ENCODE data around the gene CAMK1D.

The CAMK1D gene

DNA sequence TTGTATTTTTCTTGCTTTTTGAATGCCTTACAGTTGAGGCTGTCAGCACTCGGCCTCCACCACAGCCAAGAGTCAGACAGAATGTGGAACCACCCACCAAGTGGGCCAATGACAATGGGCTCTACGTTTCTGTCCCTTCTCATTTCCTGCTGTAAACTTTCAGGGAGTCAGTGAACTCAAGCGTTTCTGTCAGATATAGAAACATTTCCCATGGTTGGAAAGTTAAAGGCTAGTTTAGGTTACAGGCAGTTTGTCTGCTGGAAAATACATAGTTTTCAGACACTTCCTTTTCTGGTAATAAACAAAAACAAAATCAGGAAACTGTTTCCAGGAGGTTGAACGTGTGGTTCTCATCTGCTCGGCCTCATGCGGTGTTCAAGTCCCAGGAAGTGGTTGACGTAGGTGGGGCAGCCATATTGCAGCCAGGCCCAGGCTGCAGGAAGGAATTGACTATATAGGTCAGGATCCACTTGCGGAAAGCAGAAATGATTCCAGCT is 245.1 kb downstream of the CAMK1D start:
- DNase-seq (ENCODE audit: low read depth, low spot score) = no peak

DNA sequence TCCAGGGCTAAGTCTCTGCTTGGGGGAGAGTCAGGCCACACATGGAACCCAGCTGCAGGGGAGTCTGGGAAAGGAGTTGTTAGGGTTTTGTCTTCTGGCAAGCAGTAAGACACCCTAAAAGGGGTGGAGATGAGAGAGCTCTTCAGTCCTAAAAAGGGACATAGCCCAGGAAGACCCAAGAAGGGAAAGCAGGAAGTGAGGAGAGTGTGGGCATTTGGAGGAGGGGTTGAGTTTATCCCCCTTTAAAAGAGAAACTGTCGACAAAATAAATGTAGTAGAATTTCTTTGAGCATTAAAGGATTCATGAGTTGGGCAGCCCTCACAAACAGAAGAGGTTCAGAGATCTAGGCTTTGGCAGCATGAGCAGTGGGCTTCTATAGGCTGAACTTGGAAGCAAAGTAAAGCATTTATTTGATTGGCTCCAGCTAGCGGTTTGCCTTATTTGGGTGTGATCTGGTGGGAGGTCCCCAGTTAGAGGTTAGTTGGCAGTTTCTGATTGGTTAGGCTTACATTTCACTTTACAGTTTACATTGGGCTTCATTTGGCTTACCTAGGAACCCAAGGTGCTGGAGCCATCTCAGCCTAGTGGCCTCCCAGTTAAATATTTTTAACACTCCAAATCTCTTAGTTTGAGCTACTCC is 246.7 kb downstream of the CAMK1D start:
- DNase-seq (ENCODE audit: low read depth, low spot score) = no peak

DNA sequence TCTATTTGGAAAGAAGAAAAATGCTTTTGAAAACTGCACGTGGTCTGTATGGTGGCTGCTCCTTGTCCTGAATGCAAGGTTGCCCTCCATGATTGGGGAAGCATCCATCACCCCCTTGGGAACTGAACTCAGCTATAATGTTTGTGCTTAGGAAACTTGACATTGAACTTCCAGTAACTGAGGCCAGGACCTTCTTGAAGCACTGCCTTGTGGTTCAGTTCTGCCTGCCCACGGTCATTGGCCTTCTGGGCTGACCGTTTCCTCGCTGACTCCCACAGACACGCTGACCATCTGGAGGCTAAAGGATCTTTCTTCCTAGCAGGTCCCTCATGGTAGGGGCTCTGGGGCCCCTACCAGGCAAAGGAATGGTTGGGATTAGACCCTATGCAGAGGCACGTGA is 247.8 kb downstream of the CAMK1D start:
- no peak for DNase-seq (ENCODE audit: low read depth, low spot score)

DNA sequence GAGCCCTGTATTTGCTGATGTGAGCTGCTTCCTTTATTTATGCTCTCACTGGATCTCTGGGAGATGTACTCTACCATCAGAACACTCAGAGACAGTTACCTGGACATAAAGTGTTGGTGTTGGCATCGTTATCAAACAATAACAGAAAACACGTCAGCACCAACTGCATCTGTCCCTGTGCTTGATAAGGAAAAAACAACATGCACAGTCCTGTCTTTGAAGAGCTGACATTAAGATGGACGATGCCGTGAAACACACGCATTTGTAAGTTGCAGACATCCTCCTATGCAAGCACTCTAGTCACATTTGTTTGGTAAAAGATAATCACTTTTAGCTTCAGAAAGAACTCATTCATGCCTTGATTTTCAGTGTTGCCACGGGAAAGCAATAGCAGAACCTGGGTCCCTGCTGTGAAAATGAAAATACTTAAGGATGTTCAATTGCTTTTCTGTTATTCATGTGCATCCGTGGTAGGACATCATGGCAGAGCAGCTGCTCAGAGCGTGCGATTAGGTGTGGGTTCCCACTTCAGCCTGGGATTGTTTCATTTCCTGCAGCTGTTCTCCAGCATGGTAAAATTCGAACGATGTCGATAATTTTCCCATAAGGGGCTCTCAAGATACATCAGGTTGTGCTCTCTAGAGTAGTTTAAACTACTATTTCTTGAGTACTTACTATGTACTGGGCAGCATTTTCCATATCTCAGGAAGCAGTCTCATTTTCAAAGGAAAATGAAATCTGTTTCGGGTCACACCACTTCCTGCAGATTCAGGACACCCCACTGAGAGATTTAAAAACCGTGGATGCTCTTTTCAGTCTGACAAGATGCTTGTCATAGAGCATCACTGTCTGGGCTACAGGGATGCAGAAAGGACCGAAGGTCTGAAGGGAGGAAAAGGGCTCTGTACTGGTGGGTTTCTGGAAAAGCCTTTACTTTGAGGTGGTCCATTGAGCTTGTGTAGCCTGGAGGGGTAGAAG is 248.7 kb downstream of the CAMK1D start:
- DNase-seq (ENCODE audit: low read depth, low spot score) = no peak

DNA sequence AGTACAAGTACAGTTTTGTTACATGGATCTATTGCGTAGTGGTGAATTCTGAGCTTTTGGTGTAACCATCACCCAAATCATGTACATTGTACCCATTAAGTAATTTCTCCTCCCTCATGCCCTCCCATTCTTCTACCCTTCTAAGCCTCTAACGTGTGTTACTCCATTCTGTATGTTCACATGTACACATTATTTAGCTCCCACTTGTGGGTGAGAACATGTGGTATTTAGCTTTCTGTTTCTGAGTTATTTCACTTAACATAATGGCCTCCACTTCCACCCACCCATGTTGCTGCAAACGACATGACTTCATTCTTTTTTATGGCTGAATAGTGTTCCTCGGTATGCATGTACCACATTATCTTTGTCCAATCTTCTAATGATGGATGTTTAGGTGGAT is 251.3 kb downstream of the CAMK1D start:
- DNase-seq (ENCODE audit: low read depth, low spot score) = no peak

DNA sequence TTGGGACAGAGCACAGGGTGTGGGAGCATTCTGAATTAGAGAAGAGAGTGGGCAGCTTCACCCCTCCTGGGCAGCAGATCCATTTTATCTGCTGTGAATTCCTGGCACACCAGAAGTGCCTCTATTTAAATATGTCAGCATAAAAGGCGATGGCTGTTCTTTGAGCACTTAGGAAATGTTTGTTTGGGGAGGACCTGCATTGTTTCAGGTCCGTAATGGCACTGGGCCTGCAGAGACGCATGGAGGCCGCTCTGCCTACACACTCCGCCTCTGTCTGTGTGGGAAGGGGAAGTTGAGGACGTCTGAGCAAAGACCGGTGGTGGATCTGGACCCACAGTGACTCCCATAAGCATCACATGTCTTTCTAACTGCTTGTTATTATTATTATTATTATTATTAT is 253.2 kb downstream of the CAMK1D start:
- no peak for DNase-seq (ENCODE audit: low read depth, low spot score)

DNA sequence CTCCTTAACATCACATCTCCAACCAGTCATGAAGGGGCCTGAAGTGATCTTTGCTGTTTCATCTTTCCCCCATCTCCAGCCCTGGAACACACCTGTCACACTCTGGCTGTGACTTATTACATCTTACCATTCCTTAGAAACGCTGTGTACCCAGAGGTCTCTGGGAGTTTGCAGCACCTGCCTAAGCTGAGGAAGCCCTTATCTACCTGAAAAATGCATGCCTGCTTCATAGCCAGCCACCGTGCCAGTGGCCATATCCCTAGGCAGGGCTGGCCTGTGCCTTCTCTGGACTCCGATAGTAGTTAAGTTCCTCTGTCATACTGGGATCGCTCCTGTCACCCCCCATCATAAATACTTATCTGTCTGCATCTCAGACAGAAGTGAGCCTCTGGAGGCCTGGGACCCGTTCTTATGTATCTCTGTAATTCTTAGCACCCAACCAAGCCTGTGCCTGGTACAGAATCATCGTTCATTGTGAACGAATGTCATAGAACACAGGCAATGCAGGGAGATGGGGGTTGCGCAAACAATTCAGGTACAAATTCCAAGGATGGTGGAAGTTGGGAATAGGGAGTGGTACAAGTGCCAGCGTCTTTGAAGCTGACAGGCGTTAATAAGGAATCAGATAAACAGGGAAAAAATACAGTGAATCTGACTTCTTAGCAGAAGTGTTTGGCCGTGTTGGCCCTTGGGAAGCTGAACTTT is 254.6 kb downstream of the CAMK1D start:
- no peak for DNase-seq (ENCODE audit: low read depth, low spot score)

DNA sequence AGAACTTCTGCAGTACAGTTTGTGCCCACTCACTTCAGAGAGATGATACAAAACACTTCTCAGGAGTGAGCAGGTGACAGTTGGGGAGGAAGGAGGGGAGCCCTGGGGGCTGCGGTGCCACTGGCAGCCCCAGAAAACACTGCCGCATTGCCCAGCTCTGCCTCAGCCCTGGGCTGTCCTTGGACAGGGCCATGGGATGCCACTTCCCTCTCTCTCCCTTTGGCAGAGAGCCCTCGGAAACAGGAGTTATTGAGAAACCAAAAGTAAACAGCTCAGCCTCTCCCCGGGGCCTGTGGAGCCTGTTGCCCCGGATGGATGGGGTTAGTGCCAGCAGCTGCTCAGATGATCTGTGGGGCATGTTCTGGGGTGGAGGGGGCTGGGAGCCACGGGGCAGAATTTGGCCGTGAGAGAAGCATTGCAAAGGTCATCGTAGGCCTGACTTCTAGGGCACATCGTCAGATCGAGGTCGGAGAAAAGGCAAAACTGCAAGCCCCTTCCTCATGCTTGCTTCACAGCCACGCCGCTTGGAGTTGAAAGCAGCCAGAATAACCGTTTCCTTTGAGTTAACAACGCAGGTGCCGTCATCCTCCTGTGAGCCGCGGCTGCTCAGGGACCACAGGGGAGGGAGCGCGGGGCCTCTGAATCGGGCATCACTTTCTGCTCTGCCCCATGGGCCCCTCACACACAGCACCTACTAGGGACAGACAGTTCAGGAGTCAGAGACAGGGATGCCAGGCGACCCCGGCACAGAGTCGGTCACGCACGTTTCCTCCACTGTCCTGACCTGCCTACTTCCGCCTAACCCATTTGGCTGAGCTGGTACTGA is 256.4 kb downstream of the CAMK1D start:
- DNase-seq (ENCODE audit: low read depth, low spot score) = no peak

DNA sequence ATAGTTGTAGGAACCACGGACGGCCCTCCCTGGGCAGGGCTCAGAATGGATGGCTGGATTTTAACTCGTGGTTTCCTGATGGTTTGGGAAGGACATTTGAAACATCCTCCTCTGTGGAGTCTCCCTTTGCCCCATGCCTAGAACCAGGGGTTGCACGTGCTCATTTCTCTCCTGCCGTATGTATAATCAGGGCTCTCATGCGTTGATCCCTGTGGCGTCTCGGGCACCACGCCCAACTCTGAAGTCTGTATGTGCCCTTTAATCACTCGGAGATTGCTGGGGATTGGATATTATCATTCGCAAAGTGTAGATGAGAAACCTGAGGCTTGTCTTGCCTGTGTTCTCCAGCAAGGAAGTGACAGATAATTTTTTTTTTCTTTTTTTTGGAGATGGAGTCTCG is 257.1 kb downstream of the CAMK1D start:
- no peak for DNase-seq (ENCODE audit: low read depth, low spot score)

DNA sequence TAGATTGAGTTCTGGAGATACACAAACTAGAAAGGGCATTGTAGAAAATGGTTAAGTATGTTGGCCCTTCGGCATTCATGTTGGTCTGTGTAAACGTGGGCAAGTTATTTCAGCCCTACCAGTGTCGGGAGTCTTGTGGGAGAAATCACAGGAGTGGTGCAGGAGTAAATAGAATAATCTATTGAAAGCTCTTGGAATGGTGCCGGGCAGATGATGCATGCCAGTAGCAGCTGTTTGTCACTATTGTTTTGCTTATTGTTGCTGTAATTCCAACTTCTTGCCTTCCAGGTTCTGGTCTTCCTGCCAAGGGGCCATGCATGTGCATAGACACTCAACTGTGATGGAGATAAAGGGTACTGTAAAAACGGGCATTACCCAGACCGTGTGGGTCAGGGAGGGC is 259.4 kb downstream of the CAMK1D start:
- DNase-seq (ENCODE audit: low read depth, low spot score) = no peak

DNA sequence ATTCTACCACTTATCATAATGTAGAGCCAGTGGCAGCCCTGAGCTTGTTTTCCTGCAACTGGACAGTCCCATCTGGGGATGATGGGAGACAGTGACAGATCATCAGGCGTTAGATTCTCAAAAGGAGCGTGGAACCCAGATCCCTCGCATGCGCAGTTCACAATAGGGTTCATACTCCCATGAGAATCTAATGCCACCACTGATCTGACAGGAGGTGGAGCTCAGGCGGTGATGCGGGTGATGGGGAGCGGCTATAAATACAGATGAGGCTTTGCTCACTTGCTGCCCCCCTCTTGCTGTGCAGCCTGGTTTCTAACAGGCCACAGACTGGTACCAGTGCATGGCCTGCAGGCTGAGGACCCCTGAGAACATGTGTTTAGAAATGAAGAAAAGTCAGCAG is 260.1 kb downstream of the CAMK1D start:
- no peak for DNase-seq (ENCODE audit: low read depth, low spot score)

DNA sequence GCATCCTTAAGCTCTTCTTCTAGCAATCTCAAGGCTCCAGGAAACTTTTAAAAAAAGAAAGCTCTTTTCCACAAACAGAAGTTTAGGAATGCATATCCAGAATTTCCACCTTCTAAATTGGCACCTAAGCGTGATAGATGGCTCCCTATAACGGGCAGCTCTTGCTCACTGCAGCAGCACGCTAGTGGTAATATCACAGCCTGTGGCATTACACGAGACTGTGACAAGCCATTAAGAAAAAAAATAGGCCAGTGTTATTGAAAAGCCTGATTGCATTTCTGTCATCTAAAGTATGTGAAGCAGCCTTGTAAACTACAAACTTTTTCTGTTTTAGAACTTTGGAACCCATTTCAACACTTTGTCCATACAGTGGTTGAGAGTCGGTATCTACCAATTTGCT is 263.8 kb downstream of the CAMK1D start:
- DNase-seq (ENCODE audit: low read depth, low spot score) = no peak

DNA sequence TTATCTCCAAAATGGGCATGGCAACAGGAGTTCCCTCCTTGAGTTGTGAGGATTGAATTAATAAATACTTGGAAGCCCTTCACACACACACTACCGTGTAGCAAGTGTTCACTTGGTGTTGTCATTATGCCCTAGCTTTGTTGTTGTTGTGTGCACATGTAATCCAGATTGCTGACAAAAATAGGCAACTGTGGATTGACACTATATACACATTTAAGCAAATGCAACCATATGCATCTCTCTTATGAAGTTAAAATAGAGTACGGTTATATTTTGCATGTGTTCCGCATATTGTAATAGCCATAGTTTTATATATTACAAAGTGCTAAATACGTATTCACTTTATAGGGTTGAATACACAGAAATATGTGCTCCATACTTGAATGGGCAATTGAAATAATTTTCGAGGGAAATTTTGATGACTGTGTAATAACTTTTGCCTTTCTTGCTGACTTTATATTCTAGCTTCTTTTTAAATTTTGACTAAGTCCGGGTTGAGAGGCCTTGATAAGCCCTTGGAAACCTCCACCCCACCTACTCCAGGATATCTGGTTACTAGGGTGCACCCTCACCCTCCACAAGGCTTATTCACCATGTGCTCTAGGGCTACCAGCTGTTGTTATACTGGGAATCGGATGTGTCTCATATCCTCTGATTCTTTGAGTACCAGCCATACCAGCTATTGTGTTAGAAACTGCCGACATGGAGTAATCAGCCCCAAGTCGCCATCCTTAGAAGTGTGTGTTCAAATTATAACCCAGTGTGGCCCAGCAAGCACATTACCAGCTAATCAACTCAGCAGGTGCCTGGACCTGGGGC is 265.0 kb downstream of the CAMK1D start:
- no peak for DNase-seq (ENCODE audit: low read depth, low spot score)

DNA sequence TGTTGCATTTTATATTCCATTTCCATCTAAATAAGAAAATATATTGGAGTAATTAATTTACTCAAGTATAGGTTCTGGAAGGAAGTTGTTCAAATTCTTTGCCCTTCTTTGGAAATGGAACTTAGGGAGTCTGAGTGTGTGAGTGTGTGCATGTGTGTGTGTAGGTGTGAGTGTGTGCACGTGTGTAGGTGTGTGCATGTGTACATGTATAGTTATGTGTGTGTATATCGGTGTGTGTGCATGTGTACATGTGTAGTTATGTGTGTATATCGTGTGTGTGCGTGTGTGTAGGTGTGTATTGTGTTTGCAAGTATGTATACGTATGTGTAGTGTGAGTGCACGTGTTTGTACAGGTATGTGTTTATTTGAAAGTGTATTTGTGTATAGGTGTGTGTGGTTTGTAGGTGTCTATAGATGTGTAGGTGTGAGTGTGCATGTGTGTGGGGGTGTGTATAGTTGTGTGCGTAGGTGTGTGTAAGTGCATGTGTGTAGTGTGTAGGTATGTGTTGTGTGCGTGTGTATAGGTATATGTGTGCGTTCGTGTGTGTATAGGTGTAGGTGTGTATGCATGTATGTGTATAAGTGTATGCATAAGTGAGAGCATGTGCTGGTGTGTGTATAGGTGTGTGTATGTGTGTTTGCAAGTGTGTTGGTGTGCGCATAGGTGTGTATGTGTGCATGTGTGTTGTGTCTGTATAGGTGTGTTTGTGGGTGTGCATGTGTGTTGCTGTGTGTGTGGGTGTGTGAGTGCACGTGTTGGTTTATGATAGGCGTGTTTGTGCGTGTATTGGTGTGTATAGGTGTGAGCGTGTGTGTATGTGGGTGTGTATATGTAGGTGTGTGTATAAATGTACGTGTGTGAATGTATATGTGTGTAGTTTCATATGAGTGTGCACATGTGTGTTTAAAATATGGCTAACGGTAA is 266.2 kb downstream of the CAMK1D start:
- no peak for DNase-seq (ENCODE audit: low read depth, low spot score)

DNA sequence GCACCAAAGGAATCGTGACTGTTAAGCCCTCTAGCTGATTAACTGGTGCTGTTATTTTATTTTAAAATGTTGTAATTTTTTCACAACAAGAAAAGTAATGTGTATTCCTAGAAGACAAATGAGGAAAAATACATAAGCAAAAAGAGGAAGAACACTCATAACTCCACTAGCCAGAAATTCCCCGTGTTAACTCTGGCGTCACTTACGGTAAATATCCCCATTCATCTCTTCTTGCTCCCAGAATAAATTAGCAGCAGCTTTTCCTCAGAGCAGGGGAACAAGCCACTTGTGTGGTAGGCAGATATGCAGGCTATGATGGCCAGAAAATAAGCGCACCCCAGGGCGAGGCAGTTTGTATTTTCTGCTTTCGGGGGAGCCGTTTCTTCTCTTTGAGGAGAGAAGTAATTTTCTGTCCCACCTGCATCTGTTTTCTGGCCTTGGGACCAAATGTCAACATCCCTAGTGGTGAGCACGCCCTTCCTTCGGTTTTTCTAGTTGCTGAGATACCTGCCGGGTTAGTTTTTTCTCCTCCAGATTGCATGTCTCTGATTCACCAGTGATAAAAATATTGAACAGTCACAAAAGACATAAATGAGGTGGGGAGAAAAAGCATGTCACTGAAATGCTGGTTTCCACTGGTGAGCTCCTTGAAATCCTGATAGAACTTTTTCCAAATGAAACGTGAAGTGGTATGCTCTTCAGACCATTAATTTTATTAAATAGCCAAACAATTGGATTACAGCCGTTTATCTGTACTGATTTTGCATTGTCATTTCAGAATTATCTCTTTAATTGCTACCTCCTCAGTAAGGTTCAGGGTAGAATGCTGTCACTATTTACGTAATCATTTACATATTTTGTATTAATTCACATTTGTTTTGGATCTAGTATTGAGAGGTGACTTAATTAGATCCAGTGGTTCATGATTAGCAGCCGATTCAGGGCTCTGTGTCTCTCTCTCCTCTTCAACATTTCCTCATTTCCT is 268.1 kb downstream of the CAMK1D start:
- no peak for DNase-seq (ENCODE audit: low read depth, low spot score)

DNA sequence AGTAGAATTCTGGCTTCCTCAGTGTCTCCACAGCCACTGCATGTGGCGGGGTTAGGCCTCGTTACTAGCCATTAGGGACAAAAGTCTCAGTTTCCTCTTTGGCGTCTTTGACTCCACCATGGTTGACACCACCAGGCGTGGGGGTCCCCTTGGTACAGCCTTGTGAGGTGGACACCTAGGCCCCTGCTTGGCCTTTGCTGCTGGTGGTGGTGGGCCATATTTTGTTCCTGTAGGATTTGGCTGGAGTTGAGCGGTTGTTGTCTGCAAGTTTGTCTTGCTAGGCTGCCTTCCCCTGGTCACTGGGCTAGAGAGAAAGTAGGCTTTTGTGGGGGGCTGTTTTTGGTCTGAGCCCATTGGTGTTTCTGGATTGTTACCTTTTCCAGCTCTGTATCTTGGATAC is 272.7 kb downstream of the CAMK1D start:
- DNase-seq (ENCODE audit: low read depth, low spot score) = no peak

DNA sequence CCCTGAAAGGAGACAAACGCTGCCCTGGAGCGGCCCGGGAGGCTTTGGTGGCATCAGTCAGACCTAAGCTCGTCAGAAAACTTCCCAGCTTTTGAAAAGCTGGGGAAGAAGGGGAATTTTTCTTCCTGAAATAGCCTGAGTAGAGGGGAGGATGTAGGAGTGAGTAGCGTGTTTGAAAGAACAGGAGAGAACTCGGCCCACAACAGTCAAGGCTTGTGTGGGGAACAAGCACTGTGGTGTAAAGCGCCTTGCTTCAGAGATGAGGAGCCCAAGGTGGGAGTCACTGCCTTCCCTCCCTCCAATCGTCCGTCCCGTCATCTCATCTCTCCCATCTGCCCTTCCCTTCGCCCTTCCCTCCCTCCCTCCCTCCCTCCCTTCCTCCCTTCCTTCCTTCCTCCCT is 273.3 kb downstream of the CAMK1D start:
- no peak for DNase-seq (ENCODE audit: low read depth, low spot score)

DNA sequence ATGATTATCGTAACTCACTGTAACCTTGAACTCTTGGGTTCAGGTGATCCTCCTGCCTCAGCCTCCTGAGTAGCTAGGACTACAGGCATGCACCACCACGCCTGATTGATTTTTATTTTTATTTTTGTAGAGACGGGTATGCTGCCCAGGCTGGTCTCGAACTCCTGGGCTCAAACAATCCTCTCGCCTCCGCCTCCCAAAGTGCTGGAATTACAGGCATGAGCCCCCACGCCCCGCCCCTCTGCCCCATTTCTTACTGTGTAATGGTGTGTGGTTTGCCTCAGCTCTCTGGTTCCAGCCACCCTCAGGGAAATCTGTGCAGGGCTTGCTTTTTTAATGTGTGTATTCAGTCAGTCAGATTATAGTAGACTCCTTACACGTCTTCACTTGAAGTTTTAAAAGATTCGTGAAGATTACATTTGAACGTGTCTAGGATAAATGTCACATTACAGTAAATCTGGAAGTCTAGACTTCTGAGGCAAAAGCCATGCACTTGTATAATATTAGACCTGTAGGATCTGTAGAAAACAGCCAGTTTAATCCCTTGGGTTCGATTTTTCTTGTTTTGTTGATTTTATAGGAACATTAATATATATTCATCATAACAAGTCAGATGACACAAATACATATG is 276.2 kb downstream of the CAMK1D start:
- no peak for DNase-seq (ENCODE audit: low read depth, low spot score)

All from iPS DF 19.7 (cell line).